ENCODE measurements around the gene SMYD3. TPM values are rescaled to one million over a fixed set of nuclear protein-coding genes. Genes with fewer than 3 reads are reported as not detected.

The SMYD3 gene
- total RNA-seq, 1 donor from 2014 or later, result 35.4 TPM

- Mint-ChIP-seq H3K4me3 (ENCODE audit: unreplicated experiment) (no peak overlapping the region), H3K9me3 (ENCODE audit: unreplicated experiment) (no peaks in the 10 kb centered on the region), H3K27me3 (ENCODE audit: unreplicated experiment) (peaks cover 4% of the 10 kb centered on the region), H3K36me3 (ENCODE audit: low read depth, unreplicated experiment) (peaks cover 15% of the 10 kb centered on the region), H3K27ac (ENCODE audit: unreplicated experiment) (no peak overlapping the region), H3K4me1 (ENCODE audit: unreplicated experiment) (no peaks in the 10 kb centered on the region)
- TF ChIP-seq, protein P1, sequence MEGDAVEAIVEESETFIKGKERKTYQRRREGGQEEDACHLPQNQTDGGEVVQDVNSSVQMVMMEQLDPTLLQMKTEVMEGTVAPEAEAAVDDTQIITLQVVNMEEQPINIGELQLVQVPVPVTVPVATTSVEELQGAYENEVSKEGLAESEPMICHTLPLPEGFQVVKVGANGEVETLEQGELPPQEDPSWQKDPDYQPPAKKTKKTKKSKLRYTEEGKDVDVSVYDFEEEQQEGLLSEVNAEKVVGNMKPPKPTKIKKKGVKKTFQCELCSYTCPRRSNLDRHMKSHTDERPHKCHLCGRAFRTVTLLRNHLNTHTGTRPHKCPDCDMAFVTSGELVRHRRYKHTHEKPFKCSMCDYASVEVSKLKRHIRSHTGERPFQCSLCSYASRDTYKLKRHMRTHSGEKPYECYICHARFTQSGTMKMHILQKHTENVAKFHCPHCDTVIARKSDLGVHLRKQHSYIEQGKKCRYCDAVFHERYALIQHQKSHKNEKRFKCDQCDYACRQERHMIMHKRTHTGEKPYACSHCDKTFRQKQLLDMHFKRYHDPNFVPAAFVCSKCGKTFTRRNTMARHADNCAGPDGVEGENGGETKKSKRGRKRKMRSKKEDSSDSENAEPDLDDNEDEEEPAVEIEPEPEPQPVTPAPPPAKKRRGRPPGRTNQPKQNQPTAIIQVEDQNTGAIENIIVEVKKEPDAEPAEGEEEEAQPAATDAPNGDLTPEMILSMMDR (IDR thresholded peaks at IDR 0.05; ENCODE audit: unreplicated experiment), result no peak
- DNase-seq (ENCODE audit: low spot score), result no peak
Measured at GRCh38 chr1:245893025-245893424, 614.1 kb downstream of the SMYD3 start.

DNA sequence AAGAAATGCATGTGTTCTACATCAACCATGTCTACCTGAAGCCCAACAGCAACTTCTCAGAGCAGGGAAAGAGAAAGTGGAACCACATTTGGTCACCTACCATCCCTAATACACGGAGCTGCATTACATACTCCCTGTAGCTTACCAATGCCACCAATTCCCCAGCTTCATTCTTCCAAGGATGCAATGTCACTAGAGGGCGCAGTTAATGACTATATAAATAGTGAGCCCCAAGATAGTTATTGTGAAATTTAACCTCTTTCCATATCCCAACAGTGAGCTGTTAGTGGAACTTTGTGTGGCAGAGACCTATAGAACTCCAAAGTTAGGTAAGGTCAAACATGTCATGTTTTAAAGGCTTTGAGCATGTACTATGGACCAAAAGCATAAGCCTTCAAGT lies 618.3 kb downstream of the SMYD3 start:
- TF ChIP-seq, protein P1 (IDR thresholded peaks at IDR 0.05; ENCODE audit: unreplicated experiment), result peak; percentile 42
- H3K4me1 Mint-ChIP-seq (ENCODE audit: unreplicated experiment), result no peaks in the 10 kb centered on the region
- H3K9me3 Mint-ChIP-seq (ENCODE audit: unreplicated experiment), result no peaks in the 10 kb centered on the region
- no peak overlapping the region for H3K4me3 Mint-ChIP-seq (ENCODE audit: unreplicated experiment)
- H3K36me3 Mint-ChIP-seq (ENCODE audit: low read depth, unreplicated experiment), result peaks cover 19% of the 10 kb centered on the region
- peak; percentile 33 for DNase-seq (ENCODE audit: low spot score)
- no peaks in the 10 kb centered on the region for H3K27me3 Mint-ChIP-seq (ENCODE audit: unreplicated experiment)
- H3K27ac Mint-ChIP-seq (ENCODE audit: unreplicated experiment), result no peak overlapping the region

GRCh38 chr1:245887829-245888228 lies 619.2 kb downstream of the SMYD3 start:
- no peaks in the 10 kb centered on the region for H3K4me1 Mint-ChIP-seq (ENCODE audit: unreplicated experiment)
- peaks cover 14% of the 10 kb centered on the region for H3K36me3 Mint-ChIP-seq (ENCODE audit: low read depth, unreplicated experiment)
- no peak for DNase-seq (ENCODE audit: low spot score)
- no peak overlapping the region for H3K4me3 Mint-ChIP-seq (ENCODE audit: unreplicated experiment)
- H3K9me3 Mint-ChIP-seq (ENCODE audit: unreplicated experiment), result no peaks in the 10 kb centered on the region
- no peaks in the 10 kb centered on the region for H3K27me3 Mint-ChIP-seq (ENCODE audit: unreplicated experiment)
- TF ChIP-seq, protein P1 (IDR thresholded peaks at IDR 0.05; ENCODE audit: unreplicated experiment), result no peak
- no peak overlapping the region for H3K27ac Mint-ChIP-seq (ENCODE audit: unreplicated experiment)

- TF ChIP-seq, protein P1 (IDR thresholded peaks at IDR 0.05; ENCODE audit: unreplicated experiment), result no peak
- peaks cover 1% of the 10 kb centered on the region for H3K27me3 Mint-ChIP-seq (ENCODE audit: unreplicated experiment)
- H3K9me3 Mint-ChIP-seq (ENCODE audit: unreplicated experiment), result no peaks in the 10 kb centered on the region
- no peak overlapping the region for H3K27ac Mint-ChIP-seq (ENCODE audit: unreplicated experiment)
- H3K36me3 Mint-ChIP-seq (ENCODE audit: low read depth, unreplicated experiment), result peaks cover 14% of the 10 kb centered on the region
- no peak for DNase-seq (ENCODE audit: low spot score)
- peak overlapping the region; percentile 42 for H3K4me3 Mint-ChIP-seq (ENCODE audit: unreplicated experiment)
- peaks cover 2% of the 10 kb centered on the region for H3K4me1 Mint-ChIP-seq (ENCODE audit: unreplicated experiment)
Measured at GRCh38 chr1:245881767-245882391, 625.2 kb downstream of the SMYD3 start.

- Mint-ChIP-seq H3K4me3 (ENCODE audit: unreplicated experiment) (no peak overlapping the region), H3K4me1 (ENCODE audit: unreplicated experiment) (peaks cover 2% of the 10 kb centered on the region), H3K9me3 (ENCODE audit: unreplicated experiment) (no peaks in the 10 kb centered on the region), H3K36me3 (ENCODE audit: low read depth, unreplicated experiment) (peaks cover 14% of the 10 kb centered on the region), H3K27me3 (ENCODE audit: unreplicated experiment) (peaks cover 1% of the 10 kb centered on the region), H3K27ac (ENCODE audit: unreplicated experiment) (no peak overlapping the region)
- DNase-seq (ENCODE audit: low spot score), result no peak
- TF ChIP-seq, protein P1 (IDR thresholded peaks at IDR 0.05; ENCODE audit: unreplicated experiment), result no peak
Measured at GRCh38 chr1:245880754-245881403, 626.2 kb downstream of the SMYD3 start.

Data from endothelial cell (in vitro differentiated cells).